GM12878 (cell line): ENCODE data around the gene MBOAT2.

ENCODE experiments used
- HDAC6 ChIP-seq: fragments of 200-600 bp; sonication (generic); IDR thresholded peaks from one replicate; pipeline ENCODE4 v1.8.0; 2017; ENCODE audit warnings: antibody characterized with exemption; ENCODE audit not compliant: unreplicated experiment
- NFIC ChIP-seq: IDR thresholded peaks from 2 replicates; pipeline ENCODE4 v1.6.1; 2012; ENCODE audit warnings: low read depth, mild to moderate bottlenecking, inconsistent platforms, low read length, moderate library complexity
- TAF1 ChIP-seq: IDR thresholded peaks from 2 replicates; pipeline ENCODE4 v1.6.1; 2011; ENCODE audit warnings: mild to moderate bottlenecking, low read depth, low read length, borderline replicate concordance
- ZNF217 ChIP-seq: fragments of 450-650 bp; IDR thresholded peaks from 2 replicates; pipeline ENCODE4 v1.6.1; 2017; ENCODE audit warnings: antibody characterized with exemption, mild to moderate bottlenecking
- ZNF24 ChIP-seq: fragments of 450-650 bp; IDR thresholded peaks from 2 replicates; pipeline ENCODE4 v1.6.1; 2017; ENCODE audit warnings: antibody characterized with exemption, mild to moderate bottlenecking
- TF ChIP-seq, protein P1 (sequence below): IDR thresholded peaks from 2 replicates; pipeline ENCODE4 v1.6.1; 2012; ENCODE audit warnings: mild to moderate bottlenecking, low read depth, low read length
- TF ChIP-seq, protein P2 (sequence below), 3 experiments: IDR thresholded peaks in 2 of 3; conservative IDR thresholded peaks in 1 of 3; 2 replicates each; pipeline ENCODE4 v1.5.1; 2011; ENCODE audit warnings: low read depth in 3 of 3, low read length in 3 of 3, mild to moderate bottlenecking in 3 of 3, control low read depth in 2 of 3, moderate library complexity in 2 of 3, inconsistent platforms in 1 of 3, mixed read lengths in 1 of 3; ENCODE audit not compliant: control insufficient read depth in 2 of 3, insufficient read depth in 1 of 3; ENCODE audit errors: extremely low read depth in 1 of 3

DNA sequence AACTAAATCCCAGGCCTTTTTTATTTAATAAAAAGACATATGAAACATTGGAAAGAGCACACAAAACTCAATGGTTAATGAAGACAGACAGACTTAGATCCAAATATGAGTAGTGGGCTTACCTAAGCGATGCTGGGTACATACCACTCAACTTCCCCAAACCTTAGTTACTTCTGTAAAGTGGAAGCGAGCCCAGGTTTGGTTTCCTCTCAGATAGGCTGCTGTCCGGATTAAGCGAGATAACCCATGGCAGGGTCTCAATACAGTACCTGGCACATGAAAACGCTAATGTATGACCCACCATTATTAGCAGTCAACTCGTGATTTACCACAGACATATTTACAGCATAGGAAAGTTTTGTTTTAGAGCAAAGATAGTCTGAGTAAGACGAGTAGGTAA is 21.6 kb downstream of the MBOAT2 start:
- no peak for TF ChIP-seq TAF1
- TF ChIP-seq HDAC6, result no peak
- no peak for TF ChIP-seq ZNF217
- TF ChIP-seq ZNF24, result no peak
- TF ChIP-seq, protein P1, sequence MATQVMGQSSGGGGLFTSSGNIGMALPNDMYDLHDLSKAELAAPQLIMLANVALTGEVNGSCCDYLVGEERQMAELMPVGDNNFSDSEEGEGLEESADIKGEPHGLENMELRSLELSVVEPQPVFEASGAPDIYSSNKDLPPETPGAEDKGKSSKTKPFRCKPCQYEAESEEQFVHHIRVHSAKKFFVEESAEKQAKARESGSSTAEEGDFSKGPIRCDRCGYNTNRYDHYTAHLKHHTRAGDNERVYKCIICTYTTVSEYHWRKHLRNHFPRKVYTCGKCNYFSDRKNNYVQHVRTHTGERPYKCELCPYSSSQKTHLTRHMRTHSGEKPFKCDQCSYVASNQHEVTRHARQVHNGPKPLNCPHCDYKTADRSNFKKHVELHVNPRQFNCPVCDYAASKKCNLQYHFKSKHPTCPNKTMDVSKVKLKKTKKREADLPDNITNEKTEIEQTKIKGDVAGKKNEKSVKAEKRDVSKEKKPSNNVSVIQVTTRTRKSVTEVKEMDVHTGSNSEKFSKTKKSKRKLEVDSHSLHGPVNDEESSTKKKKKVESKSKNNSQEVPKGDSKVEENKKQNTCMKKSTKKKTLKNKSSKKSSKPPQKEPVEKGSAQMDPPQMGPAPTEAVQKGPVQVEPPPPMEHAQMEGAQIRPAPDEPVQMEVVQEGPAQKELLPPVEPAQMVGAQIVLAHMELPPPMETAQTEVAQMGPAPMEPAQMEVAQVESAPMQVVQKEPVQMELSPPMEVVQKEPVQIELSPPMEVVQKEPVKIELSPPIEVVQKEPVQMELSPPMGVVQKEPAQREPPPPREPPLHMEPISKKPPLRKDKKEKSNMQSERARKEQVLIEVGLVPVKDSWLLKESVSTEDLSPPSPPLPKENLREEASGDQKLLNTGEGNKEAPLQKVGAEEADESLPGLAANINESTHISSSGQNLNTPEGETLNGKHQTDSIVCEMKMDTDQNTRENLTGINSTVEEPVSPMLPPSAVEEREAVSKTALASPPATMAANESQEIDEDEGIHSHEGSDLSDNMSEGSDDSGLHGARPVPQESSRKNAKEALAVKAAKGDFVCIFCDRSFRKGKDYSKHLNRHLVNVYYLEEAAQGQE, result no peak
- TF ChIP-seq, protein P2, sequence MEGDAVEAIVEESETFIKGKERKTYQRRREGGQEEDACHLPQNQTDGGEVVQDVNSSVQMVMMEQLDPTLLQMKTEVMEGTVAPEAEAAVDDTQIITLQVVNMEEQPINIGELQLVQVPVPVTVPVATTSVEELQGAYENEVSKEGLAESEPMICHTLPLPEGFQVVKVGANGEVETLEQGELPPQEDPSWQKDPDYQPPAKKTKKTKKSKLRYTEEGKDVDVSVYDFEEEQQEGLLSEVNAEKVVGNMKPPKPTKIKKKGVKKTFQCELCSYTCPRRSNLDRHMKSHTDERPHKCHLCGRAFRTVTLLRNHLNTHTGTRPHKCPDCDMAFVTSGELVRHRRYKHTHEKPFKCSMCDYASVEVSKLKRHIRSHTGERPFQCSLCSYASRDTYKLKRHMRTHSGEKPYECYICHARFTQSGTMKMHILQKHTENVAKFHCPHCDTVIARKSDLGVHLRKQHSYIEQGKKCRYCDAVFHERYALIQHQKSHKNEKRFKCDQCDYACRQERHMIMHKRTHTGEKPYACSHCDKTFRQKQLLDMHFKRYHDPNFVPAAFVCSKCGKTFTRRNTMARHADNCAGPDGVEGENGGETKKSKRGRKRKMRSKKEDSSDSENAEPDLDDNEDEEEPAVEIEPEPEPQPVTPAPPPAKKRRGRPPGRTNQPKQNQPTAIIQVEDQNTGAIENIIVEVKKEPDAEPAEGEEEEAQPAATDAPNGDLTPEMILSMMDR (IDR thresholded peaks at IDR 0.05 in 2 of 3, conservative IDR thresholded peaks at IDR 0.05 in 1 of 3; ENCODE audit: control insufficient read depth in 2 of 3, extremely low read depth in 1 of 3, insufficient read depth in 1 of 3, low read depth in 3 of 3, low read length in 3 of 3), result no peak
- TF ChIP-seq NFIC, result no peak
